GM23338 (cell line): Measurements from ENCODE around the gene ITIH4. TPM values are rescaled to one million over a fixed set of nuclear protein-coding genes. Genes with fewer than 3 reads are reported as not detected.
A peak's percentile ranks its signal among the peaks of the same experiment; 100 is the strongest.

ENCODE experiments used
- ATAC-seq: fragments of 200-7000 bp; cut with Tn5 transposase; 3 replicates; pipeline ENCODE4 v1.9.1; 2020
- DNase-seq: peaks from one replicate; pipeline ENCODE4 v3.0.0-alpha.2; 2015; ENCODE audit warnings: low spot score
- H2AFZ ChIP-seq: fragments of 200-600 bp; sonication (generic); 2 replicates; pipeline ENCODE4 v1.8.0; 2016; ENCODE audit warnings: antibody characterized with exemption, mild to moderate bottlenecking, moderate library complexity
- H3F3A ChIP-seq: fragments of 200-600 bp; sonication (generic); replicated peaks from 2 replicates; pipeline ENCODE4 v1.8.0; 2017; ENCODE audit warnings: antibody characterized with exemption, mixed run types, low read depth
- H3K27ac ChIP-seq: fragments of 200-600 bp; sonication (generic); 2 replicates; pipeline ENCODE4 v1.6.1; 2016; ENCODE audit warnings: low read depth
- H3K27me3 ChIP-seq: fragments of 200-600 bp; sonication (generic); 2 replicates; pipeline ENCODE4 v1.8.0; 2016; ENCODE audit warnings: mild to moderate bottlenecking, mixed run types, moderate library complexity; ENCODE audit not compliant: insufficient read depth
- H3K36me3 ChIP-seq: fragments of 200-600 bp; sonication (generic); 2 replicates; pipeline ENCODE4 v1.8.0; 2016; ENCODE audit warnings: mild to moderate bottlenecking; ENCODE audit not compliant: insufficient read depth
- H3K4me1 ChIP-seq: fragments of 200-600 bp; sonication (generic); 2 replicates; pipeline ENCODE4 v1.8.0; 2016; ENCODE audit warnings: mild to moderate bottlenecking, moderate library complexity; ENCODE audit not compliant: insufficient read depth
- H3K4me2 ChIP-seq: fragments of 200-600 bp; sonication (generic); 2 replicates; pipeline ENCODE4 v1.7.1; 2017; ENCODE audit warnings: mixed run types
- H3K4me3 ChIP-seq: fragments of 200-600 bp; sonication (generic); 2 replicates; pipeline ENCODE4 v1.6.1; 2016; ENCODE audit warnings: mixed run types
- H3K79me2 ChIP-seq: fragments of 200-600 bp; sonication (generic); replicated peaks from 2 replicates; pipeline ENCODE4 v1.8.0; 2017; ENCODE audit warnings: mild to moderate bottlenecking; ENCODE audit not compliant: insufficient read depth
- H3K9me2 ChIP-seq: fragments of 200-600 bp; sonication (generic); 2 replicates; pipeline ENCODE4 v1.8.0; 2017; ENCODE audit not compliant: insufficient read depth
- H4K20me1 ChIP-seq: fragments of 200-600 bp; sonication (generic); replicated peaks from 2 replicates; pipeline ENCODE4 v1.8.0; 2017; ENCODE audit warnings: mild to moderate bottlenecking; ENCODE audit not compliant: insufficient read depth
- H3K27ac Mint-ChIP-seq: 2 replicates; pipeline ENCODE4 v1.8.0; 2020; ENCODE audit warnings: inconsistent platforms, mild to moderate bottlenecking, moderate library complexity, mixed read lengths
- H3K27me3 Mint-ChIP-seq: 3 replicates; pipeline ENCODE4 v1.8.0; 2022; ENCODE audit warnings: low read depth, mild to moderate bottlenecking, moderate library complexity, mixed read lengths, inconsistent platforms; ENCODE audit not compliant: insufficient read depth, poor library complexity
- H3K36me3 Mint-ChIP-seq: 3 replicates; pipeline ENCODE4 v1.8.0; 2021; ENCODE audit warnings: low read depth, mild to moderate bottlenecking, inconsistent platforms, moderate library complexity, mixed read lengths
- H3K4me1 Mint-ChIP-seq: 3 replicates; pipeline ENCODE4 v1.8.0; 2020; ENCODE audit warnings: mild to moderate bottlenecking, inconsistent platforms, mixed read lengths
- H3K4me3 Mint-ChIP-seq: 3 replicates; pipeline ENCODE4 v1.8.0; 2021; ENCODE audit warnings: moderate library complexity, mild to moderate bottlenecking, inconsistent platforms, mixed read lengths
- H3K9me3 Mint-ChIP-seq: 3 replicates; pipeline ENCODE4 v1.8.0; 2020; ENCODE audit warnings: moderate library complexity, mild to moderate bottlenecking, inconsistent platforms, mixed read lengths
- EZH2phosphoT487 ChIP-seq: fragments of 200-600 bp; sonication (generic); IDR thresholded peaks from one replicate; pipeline ENCODE4 v1.8.1; 2018; ENCODE audit warnings: antibody characterized with exemption; ENCODE audit not compliant: unreplicated experiment
- POLR2AphosphoS5 ChIP-seq: IDR thresholded peaks from 2 replicates; pipeline ENCODE4 v1.6.1; 2016; ENCODE audit warnings: antibody characterized with exemption, low read depth
- REST ChIP-seq: IDR thresholded peaks from one replicate; pipeline ENCODE4 v1.6.1; 2018; ENCODE audit warnings: antibody characterized with exemption; ENCODE audit not compliant: unreplicated experiment
- polyA plus RNA-seq: library from polyadenylated mRNA; unstranded; fragments of >200 nt; fragmentation: Nextera tagmentation; extraction: Ambion mirVana; gene quantifications from 2 replicates; pipeline ENCODE4 v1.2.1, GENCODE V29; 2016
- total RNA-seq: library from RNA; depleted of rRNA; stranded (reverse); fragments of >200 nt; shearing (Covaris generic); gene quantifications from 2 replicates; pipeline ENCODE4 v1.2.3, GENCODE V29; 2014
- TF ChIP-seq, protein P1 (sequence below), 2 experiments: fragments of 200-600 bp in 1 of 2; sonication (generic) in 1 of 2; conservative IDR thresholded peaks; 2 replicates each; pipeline versions ENCODE4 v1.5.1 to v1.6.1; 2016 to 2017; ENCODE audit warnings: antibody characterized with exemption in 2 of 2, low read depth in 2 of 2, mild to moderate bottlenecking in 2 of 2, moderate library complexity in 1 of 2
- TF ChIP-seq, protein P2 (sequence below): fragments of 250-450 bp; sonication (Bioruptor Pico); IDR thresholded peaks from 2 replicates; pipeline ENCODE4 v1.5.0; 2020; ENCODE audit warnings: mild to moderate bottlenecking, moderate library complexity

Gene ITIH4
- total and polyA plus RNA-seq, 2 experiments from 2014 or later: 0.82 to 1.4 TPM

DNA sequence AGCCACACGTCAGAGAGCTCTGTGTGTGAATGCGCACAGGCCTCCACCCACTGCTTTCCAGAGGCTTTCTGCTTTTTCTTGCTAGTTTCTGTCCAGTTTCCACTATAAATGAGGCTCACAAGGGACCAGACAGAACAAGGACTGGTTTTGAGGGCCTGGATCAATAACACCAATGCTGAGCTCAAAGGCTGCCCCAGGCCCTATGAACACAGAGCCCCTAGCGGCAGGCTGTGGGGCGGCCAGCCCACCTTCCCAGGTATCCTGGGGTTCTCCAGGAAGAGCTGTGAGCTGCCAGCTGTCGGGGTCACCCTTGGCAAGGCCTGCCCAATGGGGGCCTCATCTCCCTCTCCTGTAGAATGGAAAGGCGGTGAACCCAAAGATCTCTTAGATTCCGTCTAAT is 38.1 kb downstream of the ITIH4 start:
- H4K20me1 ChIP-seq: no peaks in the 10 kb centered on the region
- H3K9me2 ChIP-seq: no peaks in the 10 kb centered on the region
- H3K4me1 ChIP-seq: no peaks in the 10 kb centered on the region
- peaks cover 21% of the 10 kb centered on the region for H3K27me3 Mint-ChIP-seq
- H3F3A ChIP-seq: no peaks in the 10 kb centered on the region
- no peaks in the 10 kb centered on the region for H3K27me3 ChIP-seq
- TF ChIP-seq EZH2phosphoT487 (no peak), REST (no peak)
- TF ChIP-seq, protein P1, sequence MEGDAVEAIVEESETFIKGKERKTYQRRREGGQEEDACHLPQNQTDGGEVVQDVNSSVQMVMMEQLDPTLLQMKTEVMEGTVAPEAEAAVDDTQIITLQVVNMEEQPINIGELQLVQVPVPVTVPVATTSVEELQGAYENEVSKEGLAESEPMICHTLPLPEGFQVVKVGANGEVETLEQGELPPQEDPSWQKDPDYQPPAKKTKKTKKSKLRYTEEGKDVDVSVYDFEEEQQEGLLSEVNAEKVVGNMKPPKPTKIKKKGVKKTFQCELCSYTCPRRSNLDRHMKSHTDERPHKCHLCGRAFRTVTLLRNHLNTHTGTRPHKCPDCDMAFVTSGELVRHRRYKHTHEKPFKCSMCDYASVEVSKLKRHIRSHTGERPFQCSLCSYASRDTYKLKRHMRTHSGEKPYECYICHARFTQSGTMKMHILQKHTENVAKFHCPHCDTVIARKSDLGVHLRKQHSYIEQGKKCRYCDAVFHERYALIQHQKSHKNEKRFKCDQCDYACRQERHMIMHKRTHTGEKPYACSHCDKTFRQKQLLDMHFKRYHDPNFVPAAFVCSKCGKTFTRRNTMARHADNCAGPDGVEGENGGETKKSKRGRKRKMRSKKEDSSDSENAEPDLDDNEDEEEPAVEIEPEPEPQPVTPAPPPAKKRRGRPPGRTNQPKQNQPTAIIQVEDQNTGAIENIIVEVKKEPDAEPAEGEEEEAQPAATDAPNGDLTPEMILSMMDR (conservative IDR thresholded peaks at IDR 0.05; ENCODE audit: low read depth in 2 of 2): peak; percentile 56 to 65
- H3K4me2 ChIP-seq: no peak overlapping the region
- no peak overlapping the region for H3K27ac Mint-ChIP-seq
- no peaks in the 10 kb centered on the region for H3K9me3 Mint-ChIP-seq
- no peaks in the 10 kb centered on the region for H3K36me3 ChIP-seq
- no peak overlapping the region for H3K27ac ChIP-seq
- no peaks in the 10 kb centered on the region for H3K79me2 ChIP-seq
- H3K4me3 ChIP-seq: no peak overlapping the region
- H2AFZ ChIP-seq: peak overlapping the region; percentile 78; the same call in 1 of the 2 replicates
- DNase-seq (peak; percentile 71), ATAC-seq (peak; percentile 91)
- H3K4me1 Mint-ChIP-seq: no peaks in the 10 kb centered on the region; the same call in 2 of the 3 replicates
- H3K36me3 Mint-ChIP-seq: no peaks in the 10 kb centered on the region; the same call in 2 of the 3 replicates
- H3K4me3 Mint-ChIP-seq: no peak overlapping the region

DNA sequence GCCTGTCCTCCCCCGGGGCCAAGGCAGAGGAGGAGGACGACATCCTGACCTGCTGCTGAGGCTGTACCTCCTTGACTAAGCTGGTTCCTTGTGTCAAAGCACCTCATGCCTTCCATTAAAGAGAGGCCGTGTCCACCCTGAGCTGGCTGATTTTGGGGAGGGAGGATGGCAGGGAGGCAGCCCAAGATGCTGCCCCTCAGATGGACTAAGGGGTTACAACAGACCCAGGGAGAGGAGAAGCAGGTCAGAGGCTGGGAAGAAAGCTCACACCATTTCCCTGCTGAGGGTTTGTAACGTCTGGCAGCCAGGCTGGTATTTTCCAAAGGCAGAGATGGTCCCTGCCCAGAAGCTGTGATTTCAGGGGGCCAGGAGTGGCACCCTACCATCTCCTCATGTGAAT is 38.5 kb downstream of the ITIH4 start:
- no peaks in the 10 kb centered on the region for H3K36me3 ChIP-seq
- no peaks in the 10 kb centered on the region for H3K9me3 Mint-ChIP-seq
- H3K4me1 Mint-ChIP-seq: no peaks in the 10 kb centered on the region; the same call in 2 of the 3 replicates
- H3K9me2 ChIP-seq: no peaks in the 10 kb centered on the region
- DNase-seq: no peak
- peaks cover 23% of the 10 kb centered on the region for H3K27me3 Mint-ChIP-seq
- TF ChIP-seq, protein P1 (conservative IDR thresholded peaks at IDR 0.05; ENCODE audit: low read depth in 2 of 2): no peak
- TF ChIP-seq, protein P2, sequence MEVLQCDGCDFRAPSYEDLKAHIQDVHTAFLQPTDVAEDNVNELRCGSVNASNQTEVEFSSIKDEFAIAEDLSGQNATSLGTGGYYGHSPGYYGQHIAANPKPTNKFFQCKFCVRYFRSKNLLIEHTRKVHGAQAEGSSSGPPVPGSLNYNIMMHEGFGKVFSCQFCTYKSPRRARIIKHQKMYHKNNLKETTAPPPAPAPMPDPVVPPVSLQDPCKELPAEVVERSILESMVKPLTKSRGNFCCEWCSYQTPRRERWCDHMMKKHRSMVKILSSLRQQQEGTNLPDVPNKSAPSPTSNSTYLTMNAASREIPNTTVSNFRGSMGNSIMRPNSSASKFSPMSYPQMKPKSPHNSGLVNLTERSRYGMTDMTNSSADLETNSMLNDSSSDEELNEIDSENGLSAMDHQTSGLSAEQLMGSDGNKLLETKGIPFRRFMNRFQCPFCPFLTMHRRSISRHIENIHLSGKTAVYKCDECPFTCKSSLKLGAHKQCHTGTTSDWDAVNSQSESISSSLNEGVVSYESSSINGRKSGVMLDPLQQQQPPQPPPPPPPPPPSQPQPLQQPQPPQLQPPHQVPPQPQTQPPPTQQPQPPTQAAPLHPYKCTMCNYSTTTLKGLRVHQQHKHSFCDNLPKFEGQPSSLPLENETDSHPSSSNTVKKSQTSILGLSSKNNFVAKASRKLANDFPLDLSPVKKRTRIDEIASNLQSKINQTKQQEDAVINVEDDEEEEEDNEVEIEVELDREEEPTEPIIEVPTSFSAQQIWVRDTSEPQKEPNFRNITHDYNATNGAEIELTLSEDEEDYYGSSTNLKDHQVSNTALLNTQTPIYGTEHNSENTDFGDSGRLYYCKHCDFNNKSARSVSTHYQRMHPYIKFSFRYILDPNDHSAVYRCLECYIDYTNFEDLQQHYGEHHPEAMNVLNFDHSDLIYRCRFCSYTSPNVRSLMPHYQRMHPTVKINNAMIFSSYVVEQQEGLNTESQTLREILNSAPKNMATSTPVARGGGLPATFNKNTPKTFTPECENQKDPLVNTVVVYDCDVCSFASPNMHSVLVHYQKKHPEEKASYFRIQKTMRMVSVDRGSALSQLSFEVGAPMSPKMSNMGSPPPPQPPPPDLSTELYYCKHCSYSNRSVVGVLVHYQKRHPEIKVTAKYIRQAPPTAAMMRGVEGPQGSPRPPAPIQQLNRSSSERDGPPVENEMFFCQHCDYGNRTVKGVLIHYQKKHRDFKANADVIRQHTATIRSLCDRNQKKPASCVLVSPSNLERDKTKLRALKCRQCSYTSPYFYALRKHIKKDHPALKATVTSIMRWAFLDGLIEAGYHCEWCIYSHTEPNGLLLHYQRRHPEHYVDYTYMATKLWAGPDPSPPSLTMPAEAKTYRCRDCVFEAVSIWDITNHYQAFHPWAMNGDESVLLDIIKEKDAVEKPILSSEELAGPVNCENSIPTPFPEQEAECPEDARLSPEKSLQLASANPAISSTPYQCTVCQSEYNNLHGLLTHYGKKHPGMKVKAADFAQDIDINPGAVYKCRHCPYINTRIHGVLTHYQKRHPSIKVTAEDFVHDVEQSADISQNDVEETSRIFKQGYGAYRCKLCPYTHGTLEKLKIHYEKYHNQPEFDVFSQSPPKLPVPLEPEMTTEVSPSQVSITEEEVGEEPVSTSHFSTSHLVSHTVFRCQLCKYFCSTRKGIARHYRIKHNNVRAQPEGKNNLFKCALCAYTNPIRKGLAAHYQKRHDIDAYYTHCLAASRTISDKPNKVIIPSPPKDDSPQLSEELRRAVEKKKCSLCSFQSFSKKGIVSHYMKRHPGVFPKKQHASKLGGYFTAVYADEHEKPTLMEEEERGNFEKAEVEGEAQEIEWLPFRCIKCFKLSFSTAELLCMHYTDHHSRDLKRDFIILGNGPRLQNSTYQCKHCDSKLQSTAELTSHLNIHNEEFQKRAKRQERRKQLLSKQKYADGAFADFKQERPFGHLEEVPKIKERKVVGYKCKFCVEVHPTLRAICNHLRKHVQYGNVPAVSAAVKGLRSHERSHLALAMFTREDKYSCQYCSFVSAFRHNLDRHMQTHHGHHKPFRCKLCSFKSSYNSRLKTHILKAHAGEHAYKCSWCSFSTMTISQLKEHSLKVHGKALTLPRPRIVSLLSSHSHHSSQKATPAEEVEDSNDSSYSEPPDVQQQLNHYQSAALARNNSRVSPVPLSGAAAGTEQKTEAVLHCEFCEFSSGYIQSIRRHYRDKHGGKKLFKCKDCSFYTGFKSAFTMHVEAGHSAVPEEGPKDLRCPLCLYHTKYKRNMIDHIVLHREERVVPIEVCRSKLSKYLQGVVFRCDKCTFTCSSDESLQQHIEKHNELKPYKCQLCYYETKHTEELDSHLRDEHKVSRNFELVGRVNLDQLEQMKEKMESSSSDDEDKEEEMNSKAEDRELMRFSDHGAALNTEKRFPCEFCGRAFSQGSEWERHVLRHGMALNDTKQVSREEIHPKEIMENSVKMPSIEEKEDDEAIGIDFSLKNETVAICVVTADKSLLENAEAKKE (CRISPR knock-in tag): no peak
- TF ChIP-seq POLR2AphosphoS5: no peak
- H3K27me3 ChIP-seq: no peaks in the 10 kb centered on the region
- no peak overlapping the region for H3K4me3 ChIP-seq
- H3K79me2 ChIP-seq: no peaks in the 10 kb centered on the region
- H3K27ac Mint-ChIP-seq: no peak overlapping the region
- no peaks in the 10 kb centered on the region for H4K20me1 ChIP-seq
- H3K36me3 Mint-ChIP-seq: no peaks in the 10 kb centered on the region; the same call in 2 of the 3 replicates
- no peaks in the 10 kb centered on the region for H3K4me1 ChIP-seq
- no peak overlapping the region for H3K27ac ChIP-seq
- no peak overlapping the region for H3K4me2 ChIP-seq
- H3K4me3 Mint-ChIP-seq: no peak overlapping the region
- no peak overlapping the region; the same call in 1 of the 2 replicates for H2AFZ ChIP-seq
- no peaks in the 10 kb centered on the region for H3F3A ChIP-seq
- no peak for ATAC-seq
